ENCODE results near the gene SERTAD2. TPM values are rescaled to one million over a fixed set of nuclear protein-coding genes. Genes with fewer than 3 reads are reported as not detected.
A peak's percentile ranks its signal among the peaks of the same experiment; 100 is the strongest.

SERTAD2 gene
- total RNA-seq, 1 donor from 2014 or later: 3.6 TPM

GRCh38 chr2:64609227-64609941 is 44.3 kb downstream of the SERTAD2 start:
- DNase-seq (ENCODE audit: low read depth in 2 of 2): peak in 1 of 2 donors; percentile 62

- no peak for DNase-seq (ENCODE audit: low read depth in 2 of 2)
These were observed 44.9 kb downstream of the SERTAD2 start for GRCh38 chr2:64608867-64609226.

- DNase-seq (ENCODE audit: low read depth in 2 of 2): peak in 1 of 2 donors; percentile 28
These were observed 46.1 kb downstream of the SERTAD2 start for GRCh38 chr2:64607381-64608304.

DNA sequence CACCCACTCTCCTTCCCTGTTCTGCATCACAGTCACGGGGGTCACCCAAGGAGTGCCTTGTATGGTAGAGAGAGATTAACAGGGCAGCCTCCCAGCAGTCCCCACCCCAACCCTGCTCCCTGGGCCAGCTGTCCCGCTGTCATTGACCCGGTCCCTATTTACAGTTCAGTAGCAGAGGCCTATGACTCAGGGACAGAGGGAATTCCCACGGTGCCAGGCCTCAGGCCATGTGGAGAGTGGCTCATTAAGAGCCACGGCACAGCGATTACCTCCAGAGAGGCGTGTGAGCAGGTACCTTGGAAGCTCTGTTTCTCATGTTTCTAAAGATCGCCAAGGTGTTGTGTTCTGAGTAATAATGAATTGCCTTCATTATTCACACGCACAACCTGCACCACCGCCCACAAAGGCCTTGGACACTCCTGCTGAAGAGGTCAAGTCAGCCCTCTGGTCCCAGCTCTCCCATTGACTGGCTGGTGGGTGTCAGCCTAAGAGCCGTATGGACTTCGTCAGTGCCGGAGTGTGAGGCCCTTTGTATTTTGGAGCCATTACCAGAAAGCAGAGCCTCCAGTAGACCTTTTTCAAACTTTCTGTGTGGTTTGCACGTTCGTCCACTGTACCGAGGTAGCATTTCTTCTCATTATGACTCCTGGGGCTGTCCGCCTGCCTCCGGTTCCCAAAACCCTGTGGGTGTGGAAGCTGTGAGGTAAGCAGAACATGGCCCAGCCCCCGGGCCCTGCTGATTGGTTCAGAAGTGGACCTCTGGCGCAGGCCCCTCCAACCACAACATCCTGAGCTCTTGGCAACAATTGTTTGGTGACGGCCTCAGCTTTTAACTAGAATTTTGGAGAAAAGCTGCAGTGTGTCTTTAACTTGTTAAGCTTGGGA is 47.0 kb downstream of the SERTAD2 start:
- peak in 1 of 2 donors; percentile 32 for DNase-seq (ENCODE audit: low read depth in 2 of 2)

DNA sequence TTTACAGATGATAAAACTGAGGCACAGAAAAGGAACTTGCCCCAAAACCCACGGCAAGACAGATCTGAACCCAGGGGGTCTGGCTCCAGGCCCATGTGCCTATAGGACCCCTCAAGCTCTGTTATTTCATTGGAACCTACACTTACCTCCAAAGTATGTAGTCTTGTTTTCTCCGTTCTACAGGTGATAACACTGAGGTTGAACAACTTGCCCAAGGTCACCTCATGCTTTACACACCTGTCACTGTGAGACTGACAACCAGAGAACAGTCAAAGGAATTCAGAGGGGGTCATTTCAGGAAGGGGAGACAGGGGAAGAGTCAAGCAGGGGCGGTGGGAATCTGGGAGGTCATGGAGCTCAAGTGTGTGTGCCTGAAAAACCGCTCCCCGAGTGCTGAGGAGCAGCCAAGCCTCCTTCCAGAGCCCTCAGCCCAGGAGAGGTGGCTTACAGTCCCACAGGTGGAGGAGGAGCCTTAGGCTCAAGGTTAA is 47.7 kb downstream of the SERTAD2 start:
- no peak for DNase-seq (ENCODE audit: low read depth in 2 of 2)

DNA sequence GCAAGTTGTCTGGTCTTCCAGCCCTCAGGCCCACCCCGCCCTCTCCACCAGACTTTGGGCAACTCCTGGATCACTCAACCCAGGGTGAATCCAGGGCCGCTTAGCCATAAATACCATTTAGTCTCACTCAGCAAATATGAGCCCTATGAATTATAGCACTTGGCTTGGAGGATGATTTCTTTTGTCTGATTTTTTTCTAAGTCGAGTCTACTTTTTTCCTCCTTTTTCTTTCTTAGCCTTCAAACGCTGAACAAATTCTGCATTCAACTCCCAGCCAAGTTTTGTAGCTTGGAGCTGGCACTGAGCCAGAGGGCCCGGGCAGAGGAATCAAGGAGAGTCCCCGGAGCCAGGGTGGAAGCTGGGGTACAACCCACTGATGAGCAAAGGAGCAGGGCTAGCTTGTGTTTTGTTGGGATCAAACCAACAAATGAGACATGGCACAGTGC is 48.7 kb downstream of the SERTAD2 start:
- no peak for DNase-seq (ENCODE audit: low read depth in 2 of 2)

GRCh38 chr2:64604155-64604554 is 49.6 kb downstream of the SERTAD2 start:
- DNase-seq (ENCODE audit: low read depth in 2 of 2): no peak

DNA sequence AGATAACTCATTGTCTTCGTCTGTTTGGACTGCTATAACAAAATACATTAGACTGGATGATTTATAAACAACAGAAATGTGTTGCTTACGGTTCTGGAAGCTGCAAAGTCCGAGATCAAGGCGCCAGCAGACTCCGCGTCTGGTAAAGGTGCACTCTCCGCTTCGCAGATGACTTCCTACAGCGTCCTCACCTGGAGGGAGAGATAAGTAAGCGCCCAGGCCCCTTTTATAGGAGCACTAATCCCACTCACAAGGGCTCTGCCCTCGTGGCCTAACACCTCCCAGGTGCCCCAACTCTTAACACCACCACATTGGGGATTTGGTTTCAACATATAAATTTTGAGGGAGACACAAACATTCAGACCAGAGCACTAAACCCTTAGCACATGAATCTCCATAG is 51.3 kb downstream of the SERTAD2 start:
- DNase-seq (ENCODE audit: low read depth in 2 of 2): no peak

DNA sequence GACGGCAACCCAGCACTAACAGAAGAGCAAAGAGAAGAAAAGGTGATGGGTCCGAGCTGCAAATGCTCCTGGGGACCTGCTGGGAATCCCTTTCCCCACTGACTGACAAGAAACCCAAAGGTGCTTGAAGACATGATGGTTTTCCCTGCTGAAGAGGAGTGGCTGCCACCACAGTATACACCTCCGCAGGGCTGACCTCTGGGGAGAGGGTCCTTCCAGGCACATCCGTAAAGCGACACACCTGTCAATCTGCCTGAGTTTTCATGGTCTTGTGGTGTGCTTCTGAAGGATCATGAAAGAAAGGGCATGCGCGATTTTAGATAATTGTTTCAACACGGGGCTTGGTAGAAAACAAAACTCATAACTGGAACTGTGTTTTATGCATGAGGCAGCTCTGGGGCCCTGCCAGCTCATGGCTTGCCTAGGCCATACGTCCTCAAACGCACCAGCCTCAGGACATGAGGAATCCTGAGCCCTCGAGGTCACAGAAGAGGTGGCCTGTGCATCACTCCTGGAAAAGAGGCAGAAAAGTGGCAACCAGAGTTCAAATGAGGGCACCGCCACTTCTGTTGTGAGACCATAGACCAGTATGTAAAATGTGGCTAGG is 51.8 kb downstream of the SERTAD2 start:
- no peak for DNase-seq (ENCODE audit: low read depth in 2 of 2)

DNA sequence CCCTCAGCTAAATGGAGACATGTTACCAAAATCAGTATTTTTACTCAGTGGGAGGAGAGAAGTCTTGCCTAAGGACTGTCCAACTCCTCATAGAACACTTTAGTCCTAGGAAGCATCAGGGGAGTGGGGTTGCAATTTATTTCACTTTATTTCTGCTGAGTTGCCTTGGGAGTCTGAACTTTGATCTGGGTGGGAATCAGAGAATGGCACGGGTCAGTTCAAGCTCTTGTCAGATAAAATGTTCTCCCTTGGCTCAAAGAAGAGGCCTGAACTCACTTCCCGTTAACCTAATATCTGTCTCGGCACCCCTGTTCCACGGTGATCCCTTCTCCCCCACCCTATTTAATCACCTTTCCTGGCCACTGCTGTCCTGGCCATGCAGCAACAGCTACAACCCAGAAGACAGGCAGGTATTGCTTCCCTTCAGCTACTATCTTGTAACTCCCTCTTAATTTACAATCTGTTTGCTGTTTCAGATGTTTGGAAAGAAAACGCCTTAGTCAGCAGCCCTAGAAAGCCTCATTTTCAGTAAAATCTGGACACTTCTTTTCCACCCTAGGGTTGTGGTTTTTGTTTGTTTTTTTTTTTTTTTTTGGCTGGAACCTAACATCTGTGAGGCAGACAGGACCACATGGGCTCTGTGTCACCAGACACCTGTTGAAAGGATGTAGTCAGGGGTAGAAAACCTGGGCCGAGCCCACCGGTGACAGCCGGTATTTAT is 52.5 kb downstream of the SERTAD2 start:
- no peak for DNase-seq (ENCODE audit: low read depth in 2 of 2)

DNA sequence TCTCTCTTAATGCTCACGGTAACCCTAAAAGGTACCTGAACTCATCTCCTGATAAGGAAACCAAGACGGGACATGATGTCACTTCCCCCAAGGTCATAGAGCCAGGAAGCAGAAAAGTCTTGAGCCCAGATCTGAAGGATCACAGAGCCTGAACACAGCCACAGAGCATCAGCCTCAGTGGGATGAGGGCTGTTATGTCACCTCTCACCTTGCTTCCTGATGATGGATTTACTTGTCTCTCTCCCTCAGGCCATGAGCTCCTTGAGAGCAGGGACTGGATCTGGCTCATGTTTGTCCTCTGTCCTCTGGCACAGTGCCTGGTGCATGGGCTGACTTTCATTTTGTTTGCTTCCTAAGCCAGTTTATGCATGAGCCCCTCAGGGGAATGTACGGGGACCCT is 54.2 kb downstream of the SERTAD2 start:
- peak in 1 of 2 donors; percentile 43 for DNase-seq (ENCODE audit: low read depth in 2 of 2)

DNA sequence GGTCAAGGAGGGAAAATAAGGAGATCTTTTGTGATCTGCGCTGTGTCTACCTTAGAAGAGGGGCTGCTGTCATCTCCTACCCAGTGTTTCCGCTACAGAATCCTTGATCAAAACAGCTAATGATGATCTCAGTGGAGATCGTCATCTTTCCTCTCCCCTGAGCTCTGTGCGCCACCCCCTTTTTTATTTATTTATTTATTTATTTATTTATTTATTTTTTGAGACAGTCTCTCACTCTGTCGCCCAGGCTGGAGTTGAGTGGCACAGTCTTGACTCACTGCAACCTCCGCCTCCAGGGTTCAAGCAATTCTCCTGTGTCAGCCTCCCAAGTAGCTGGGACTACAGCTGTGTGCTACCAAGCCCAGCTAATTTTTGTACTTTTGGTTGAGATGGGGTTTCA is 55.5 kb downstream of the SERTAD2 start:
- no peak for DNase-seq (ENCODE audit: low read depth in 2 of 2)

DNA sequence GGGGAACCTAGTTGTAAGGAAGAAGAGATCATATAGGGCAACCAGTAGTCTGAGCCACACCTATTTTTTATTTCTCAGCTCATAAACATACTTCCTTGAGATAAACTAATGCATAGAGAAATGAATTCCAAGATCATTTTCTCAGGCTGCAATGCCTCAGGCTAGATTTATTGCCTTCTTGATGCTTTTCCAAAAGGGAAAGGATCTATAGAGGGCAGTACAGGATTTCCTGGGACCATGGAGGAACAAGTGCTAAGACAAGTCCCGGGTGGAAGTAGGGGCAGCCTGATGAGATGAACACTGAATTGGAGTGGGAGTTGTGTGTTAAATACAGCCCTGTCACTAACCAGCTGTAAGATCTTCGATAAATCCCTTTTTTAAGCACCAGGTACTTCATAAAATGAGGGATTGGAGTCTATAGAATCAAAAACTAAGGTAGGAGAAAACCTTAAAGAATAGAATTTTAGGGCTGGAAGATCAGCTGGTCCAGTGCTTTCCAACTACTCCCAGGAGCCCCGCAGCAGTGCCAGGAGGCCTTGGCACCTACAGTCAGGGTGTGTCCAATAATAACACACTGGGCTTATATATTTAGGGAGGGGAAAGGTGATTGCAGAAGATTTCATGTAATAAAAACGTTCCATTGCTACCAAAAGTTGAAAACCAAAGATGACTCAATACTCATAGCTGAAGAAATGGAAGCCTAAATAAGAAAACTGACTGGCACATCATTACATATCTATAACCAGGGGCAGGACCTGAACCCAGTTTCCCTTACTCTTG is 58.1 kb downstream of the SERTAD2 start:
- DNase-seq (ENCODE audit: low read depth in 2 of 2): no peak

DNA sequence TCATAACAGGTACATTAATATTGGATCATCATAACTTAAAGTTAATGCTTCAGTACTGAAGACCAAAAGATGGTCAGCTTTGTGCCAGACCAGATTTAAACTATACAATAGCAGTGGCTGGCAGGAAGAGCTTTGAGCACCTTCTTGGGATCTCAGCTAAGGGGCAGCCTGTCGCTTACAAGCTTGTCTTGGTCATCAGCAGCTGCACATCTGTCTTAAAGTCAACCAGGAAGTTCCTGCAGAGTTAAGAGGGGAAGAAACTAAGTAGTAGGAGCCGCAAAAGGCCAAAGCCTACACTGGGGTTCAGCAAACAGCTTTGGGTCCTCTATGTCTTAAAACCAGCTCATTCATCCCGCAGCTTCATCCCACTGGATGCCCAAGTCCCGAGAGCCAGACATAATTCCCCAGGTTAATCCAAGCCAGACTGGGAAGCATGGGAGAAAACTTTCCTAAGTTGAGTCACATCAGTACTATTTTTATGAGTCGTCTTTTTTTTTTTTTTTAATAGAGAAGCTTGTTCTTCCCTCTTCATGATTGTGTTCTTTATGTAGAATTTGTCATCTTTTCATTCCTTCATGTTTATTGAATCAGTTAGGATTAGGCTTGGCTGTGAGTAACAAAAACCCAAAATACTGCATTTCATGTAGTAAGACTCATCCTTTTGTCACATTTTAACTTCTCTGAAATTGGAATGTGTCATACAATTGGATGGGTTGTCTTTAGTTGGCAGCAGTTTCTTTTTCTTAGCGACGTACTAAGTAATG is 59.3 kb downstream of the SERTAD2 start:
- DNase-seq (ENCODE audit: low read depth in 2 of 2): no peak

DNA sequence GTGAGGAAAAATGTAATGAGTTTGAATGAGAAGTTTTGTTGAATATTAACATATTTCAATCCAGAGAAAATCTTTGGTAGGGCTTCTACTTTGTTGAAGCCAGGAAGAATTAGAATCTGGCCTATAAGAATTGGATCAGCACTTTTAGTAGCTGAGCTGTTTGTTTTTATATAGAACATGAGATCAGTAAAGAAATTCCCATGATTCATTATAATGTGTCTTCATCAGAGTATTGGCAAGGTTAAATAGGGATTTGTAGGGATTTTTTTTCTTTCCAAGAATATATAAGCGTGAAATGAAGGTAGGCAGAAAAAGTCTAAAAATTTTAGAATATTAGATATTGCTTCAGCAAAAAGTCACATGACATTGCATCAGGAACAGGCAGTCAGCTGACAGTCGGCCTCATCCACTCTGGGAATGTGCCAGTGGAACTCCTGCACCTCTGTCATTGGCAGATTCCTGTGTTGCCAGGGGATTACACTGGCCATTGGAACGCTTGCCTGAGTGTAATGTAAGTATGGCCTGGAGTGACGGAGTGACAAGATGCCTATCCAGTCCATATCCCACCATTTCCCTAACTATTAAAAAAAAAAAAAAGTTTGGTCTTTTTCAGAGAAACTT is 60.6 kb downstream of the SERTAD2 start:
- DNase-seq (ENCODE audit: low read depth in 2 of 2): peak in 1 of 2 donors; percentile 36

DNA sequence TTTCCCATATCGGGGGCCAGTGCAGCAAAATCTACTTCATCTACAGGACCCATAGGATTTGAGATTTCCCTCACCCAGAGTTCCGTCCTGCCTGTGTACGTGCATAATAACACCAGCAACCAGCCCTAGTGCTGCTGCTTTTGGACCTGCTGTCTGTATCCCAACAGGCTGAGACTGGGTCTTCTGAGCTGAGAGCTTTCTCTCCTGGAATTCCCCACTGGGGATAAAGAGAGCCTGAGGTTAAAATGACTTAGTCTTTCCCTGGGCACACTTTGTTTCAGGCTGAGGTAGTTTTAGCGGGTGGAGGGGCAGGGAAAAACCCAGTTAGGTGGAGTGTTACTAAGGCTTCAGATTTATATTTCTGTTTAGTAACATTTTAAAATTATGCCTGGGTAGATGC is 62.5 kb downstream of the SERTAD2 start:
- DNase-seq (ENCODE audit: low read depth in 2 of 2): no peak

- no peak for DNase-seq (ENCODE audit: low read depth in 2 of 2)
These were observed 66.2 kb downstream of the SERTAD2 start for GRCh38 chr2:64587561-64587960.

GRCh38 chr2:64586883-64587481 is 66.7 kb downstream of the SERTAD2 start:
- peak; percentile 49 to 68 for DNase-seq (ENCODE audit: low read depth in 2 of 2)

All from dermis microvascular lymphatic vessel endothelial cell (primary cell).